ENCODE measurements around the gene MLKL.

MLKL gene

GRCh38 chr16:74649839-74650504 is 50.7 kb downstream of the MLKL start:
- FAIRE-seq, result no peak

GRCh38 chr16:74641969-74642368 is 58.7 kb downstream of the MLKL start:
- no peak for FAIRE-seq

- FAIRE-seq, result no peak
These were observed 62.8 kb downstream of the MLKL start for GRCh38 chr16:74637742-74638453.

DNA sequence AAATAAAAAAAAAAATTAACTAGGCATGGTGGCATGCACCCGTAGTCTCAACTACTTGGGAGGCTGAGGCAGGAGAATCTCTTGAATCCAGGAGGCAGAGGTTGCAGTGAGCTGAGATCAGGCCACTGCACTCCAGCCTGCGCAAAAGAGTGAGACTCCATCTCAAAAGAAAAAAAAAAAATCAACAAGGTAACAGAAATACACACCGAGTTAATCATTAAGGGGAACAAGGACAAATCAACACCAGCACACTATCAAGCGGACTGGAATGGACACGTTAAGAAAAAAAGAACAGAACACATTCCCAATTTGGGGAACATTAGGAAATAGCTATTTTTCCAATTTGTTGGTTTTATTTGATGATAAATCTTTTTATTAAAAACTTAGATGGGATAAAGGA is 65.4 kb downstream of the MLKL start:
- FAIRE-seq, result no peak

DNA sequence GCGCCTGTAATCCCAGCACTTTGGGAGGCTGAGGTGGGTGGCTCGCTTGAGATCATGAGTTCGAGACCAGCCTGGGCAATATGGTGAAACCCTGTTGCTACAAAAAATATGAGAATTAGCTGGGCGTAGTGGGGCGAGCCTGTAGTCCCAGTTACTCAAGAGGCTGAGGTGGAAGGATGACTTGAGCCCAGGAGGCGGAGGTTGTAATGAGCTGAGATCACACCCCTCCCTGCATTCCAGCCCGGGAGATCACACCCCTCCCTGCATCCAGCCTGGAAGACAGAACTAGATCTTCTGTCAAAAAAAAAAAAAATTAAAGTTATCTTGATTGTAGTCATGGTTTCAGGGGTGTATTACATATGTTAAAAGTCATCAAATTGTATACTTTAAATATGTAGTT is 67.0 kb downstream of the MLKL start:
- no peak for FAIRE-seq

- no peak for FAIRE-seq
These were observed 73.0 kb downstream of the MLKL start for GRCh38 chr16:74627506-74628220.

DNA sequence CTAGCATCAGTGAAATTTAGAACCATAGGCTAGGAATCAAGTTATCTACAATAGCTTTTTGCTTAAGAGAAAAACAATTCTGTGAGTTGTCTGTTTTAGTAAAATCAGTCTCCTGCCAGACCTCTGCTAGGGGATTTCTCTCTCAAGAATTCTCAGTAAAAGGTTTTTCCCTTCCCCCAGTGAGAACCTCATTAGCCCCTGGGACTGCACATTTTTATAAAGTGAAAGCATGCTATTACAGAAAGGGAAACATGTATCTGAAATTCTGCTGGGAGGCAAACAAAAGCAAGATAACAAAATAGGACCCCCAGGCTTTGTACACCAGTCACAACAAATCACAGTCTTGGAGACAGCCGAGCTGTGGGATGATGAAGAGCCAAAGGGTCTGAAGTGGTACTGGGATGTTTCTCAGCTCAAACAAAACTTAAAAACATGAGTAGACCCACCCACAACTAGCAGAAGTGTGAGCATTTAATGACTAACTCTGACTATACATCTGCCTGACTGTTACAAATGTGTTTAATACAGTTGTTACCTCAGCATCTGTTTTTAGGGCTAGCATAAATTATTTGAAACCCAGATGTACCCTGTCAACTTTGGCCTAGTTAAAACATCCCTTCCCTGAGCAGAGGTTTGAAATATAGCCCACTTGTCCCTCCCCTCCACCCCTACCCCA is 73.8 kb downstream of the MLKL start:
- FAIRE-seq, result no peak

GRCh38 chr16:74625500-74626350 is 74.9 kb downstream of the MLKL start:
- FAIRE-seq, result no peak

DNA sequence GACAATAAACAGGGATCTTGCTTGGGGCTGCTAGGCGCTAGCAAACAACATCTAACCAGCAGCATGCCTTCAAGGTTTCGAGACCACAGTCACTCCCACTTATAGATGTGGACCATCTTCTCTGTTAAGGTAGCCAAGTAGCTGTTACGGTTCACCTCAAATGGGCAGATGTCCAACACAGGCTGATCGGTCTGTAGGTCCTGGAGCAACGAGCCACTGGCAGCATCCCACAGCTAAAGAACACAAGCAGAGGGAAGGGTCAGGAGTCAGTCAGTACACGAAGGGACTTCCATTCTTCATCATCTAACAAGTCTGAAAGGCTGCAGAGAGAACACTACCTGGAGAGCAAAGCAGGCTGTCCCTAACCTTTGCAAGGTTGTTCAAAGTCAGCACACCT is 76.8 kb downstream of the MLKL start:
- no peak for FAIRE-seq

DNA sequence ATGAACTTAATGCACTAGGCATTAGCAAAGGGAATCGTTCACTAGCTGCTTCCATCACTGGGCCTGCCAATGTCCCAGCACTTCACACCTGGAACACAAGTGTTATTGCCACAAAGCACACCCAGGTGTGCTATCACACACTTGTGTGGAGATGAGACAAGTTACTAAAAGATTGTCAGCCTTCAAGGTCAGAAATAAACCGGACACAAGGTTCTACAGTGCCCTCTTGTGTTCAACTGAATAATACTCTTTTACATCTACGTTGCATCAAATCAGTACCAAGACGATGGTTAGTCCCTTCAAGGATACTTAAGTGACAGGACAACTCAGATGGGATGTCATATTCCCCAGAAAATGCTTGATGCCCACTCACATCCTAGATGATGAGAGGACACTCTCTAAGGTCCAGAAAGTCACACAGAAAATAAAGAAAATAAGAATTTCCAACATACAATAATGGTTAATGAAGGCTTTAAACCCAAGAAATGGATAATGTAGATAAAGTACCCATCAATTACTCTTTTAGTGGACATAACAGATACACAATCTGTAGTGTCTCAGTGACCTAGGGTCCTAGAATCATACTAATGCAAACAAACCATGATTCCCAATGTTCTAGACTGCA is 77.3 kb downstream of the MLKL start:
- FAIRE-seq, result no peak

DNA sequence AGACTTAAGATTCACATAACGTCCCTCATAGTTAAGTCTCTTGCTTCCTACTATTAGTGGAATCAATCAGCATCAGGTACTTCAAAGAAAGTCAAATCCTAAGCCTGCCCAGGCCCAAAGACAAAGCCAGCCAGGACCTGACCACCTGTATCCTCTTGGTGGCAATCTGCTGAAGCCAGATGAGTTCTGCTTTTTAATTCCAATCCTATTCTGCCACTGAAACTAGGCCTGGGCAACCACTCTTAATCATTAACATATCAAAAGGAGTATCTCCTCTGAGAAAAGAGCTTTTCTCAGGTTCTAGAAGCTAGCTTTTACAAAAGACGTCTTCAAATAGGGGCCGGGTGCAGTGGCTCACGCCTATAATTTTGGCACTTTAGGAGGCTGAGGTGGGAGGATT is 78.7 kb downstream of the MLKL start:
- FAIRE-seq, result no peak

Measured in endometrium (tissue), 2 donors.